RWPE2 (cell line): Measurements from ENCODE around the gene CROCC.
"Not testable (repeated sequence)": the region's sequence is repeated elsewhere in the genome, so short reads cannot be mapped to it uniquely, and the experiment has no call there.

Experiments used
- ATAC-seq: fragments of 200-7000 bp; cut with Tn5 transposase; 3 replicates; pipeline ENCODE4 v1.9.1; 2021; ENCODE audit warnings: low read depth
- DNase-seq: peaks from one replicate; pipeline ENCODE4 v3.0.0-alpha.2; 2020; ENCODE audit warnings: low spot score
- H3K27ac ChIP-seq: fragments of 450-650 bp; 2 replicates; pipeline ENCODE4 v1.5.1; 2017; ENCODE audit warnings: mild to moderate bottlenecking; ENCODE audit not compliant: poor library complexity, severe bottlenecking
- H3K27me3 ChIP-seq: fragments of 250-450 bp; sonication (Bioruptor Pico); 2 replicates; pipeline ENCODE4 v1.5.1; 2021; ENCODE audit warnings: mild to moderate bottlenecking, moderate library complexity; ENCODE audit not compliant: insufficient read depth, poor library complexity, severe bottlenecking
- H3K36me3 ChIP-seq: fragments of 250-450 bp; sonication (Bioruptor Pico); 2 replicates; pipeline ENCODE4 v1.5.1; 2020; ENCODE audit warnings: low read depth, mild to moderate bottlenecking, moderate library complexity
- H3K4me1 ChIP-seq: fragments of 250-450 bp; sonication (Bioruptor Pico); 2 replicates; pipeline ENCODE4 v1.5.1; 2021; ENCODE audit warnings: mild to moderate bottlenecking, moderate library complexity; ENCODE audit not compliant: insufficient read depth, poor library complexity, severe bottlenecking
- H3K4me3 ChIP-seq: fragments of 250-450 bp; sonication (Bioruptor Pico); 2 replicates; pipeline ENCODE4 v1.5.1; 2021; ENCODE audit warnings: mild to moderate bottlenecking, moderate library complexity; ENCODE audit not compliant: severe bottlenecking
- H3K9me3 ChIP-seq: fragments of 250-450 bp; sonication (Bioruptor Pico); 2 replicates; pipeline ENCODE4 v1.5.1; 2021; ENCODE audit warnings: mild to moderate bottlenecking, moderate library complexity; ENCODE audit not compliant: severe bottlenecking
- TF ChIP-seq, protein P1 (sequence below): fragments of 450-650 bp; IDR thresholded peaks from one replicate; pipeline ENCODE4 v1.5.1; 2017; ENCODE audit warnings: mild to moderate bottlenecking, moderate library complexity; ENCODE audit not compliant: poor library complexity, severe bottlenecking

The CROCC gene

DNA sequence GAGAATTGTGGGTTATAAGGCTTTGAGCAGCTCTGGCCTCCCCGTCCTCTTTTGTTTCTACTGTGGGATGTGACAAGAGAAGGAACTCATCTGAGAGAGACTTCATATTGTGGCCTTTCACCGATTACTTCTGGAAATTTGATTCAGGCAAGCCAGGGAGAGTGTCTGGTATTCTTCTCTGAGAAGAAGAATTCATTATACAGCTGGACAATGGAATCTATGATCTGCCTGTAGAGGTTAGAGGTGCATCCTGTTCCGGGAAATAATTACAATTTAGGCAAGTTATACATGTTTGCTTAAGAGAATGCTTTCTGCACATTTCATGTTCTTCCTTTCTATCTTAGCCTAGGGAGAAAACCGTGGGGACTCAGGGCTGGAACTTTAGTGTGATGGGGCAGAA is 38.7 kb upstream of the CROCC start:
- TF ChIP-seq, protein P1, sequence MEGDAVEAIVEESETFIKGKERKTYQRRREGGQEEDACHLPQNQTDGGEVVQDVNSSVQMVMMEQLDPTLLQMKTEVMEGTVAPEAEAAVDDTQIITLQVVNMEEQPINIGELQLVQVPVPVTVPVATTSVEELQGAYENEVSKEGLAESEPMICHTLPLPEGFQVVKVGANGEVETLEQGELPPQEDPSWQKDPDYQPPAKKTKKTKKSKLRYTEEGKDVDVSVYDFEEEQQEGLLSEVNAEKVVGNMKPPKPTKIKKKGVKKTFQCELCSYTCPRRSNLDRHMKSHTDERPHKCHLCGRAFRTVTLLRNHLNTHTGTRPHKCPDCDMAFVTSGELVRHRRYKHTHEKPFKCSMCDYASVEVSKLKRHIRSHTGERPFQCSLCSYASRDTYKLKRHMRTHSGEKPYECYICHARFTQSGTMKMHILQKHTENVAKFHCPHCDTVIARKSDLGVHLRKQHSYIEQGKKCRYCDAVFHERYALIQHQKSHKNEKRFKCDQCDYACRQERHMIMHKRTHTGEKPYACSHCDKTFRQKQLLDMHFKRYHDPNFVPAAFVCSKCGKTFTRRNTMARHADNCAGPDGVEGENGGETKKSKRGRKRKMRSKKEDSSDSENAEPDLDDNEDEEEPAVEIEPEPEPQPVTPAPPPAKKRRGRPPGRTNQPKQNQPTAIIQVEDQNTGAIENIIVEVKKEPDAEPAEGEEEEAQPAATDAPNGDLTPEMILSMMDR = no peak
- Histone ChIP-seq H3K36me3 (no peaks in the 10 kb centered on the region), H3K4me1 (no peaks in the 10 kb centered on the region), H3K27ac (no peak overlapping the region), H3K27me3 (no peaks in the 10 kb centered on the region), H3K9me3 (no peaks in the 10 kb centered on the region), H3K4me3 (no peak overlapping the region)
- no peak for DNase-seq
- no peak for ATAC-seq

- ATAC-seq, H3K36me3 ChIP-seq, H3K4me1 ChIP-seq, H3K4me3 ChIP-seq, DNase-seq, H3K27me3 ChIP-seq, H3K9me3 ChIP-seq, H3K27ac ChIP-seq: not testable (repeated sequence)
Measured at GRCh38 chr1:16884487-16884886, 37.2 kb upstream of the CROCC start.

DNA sequence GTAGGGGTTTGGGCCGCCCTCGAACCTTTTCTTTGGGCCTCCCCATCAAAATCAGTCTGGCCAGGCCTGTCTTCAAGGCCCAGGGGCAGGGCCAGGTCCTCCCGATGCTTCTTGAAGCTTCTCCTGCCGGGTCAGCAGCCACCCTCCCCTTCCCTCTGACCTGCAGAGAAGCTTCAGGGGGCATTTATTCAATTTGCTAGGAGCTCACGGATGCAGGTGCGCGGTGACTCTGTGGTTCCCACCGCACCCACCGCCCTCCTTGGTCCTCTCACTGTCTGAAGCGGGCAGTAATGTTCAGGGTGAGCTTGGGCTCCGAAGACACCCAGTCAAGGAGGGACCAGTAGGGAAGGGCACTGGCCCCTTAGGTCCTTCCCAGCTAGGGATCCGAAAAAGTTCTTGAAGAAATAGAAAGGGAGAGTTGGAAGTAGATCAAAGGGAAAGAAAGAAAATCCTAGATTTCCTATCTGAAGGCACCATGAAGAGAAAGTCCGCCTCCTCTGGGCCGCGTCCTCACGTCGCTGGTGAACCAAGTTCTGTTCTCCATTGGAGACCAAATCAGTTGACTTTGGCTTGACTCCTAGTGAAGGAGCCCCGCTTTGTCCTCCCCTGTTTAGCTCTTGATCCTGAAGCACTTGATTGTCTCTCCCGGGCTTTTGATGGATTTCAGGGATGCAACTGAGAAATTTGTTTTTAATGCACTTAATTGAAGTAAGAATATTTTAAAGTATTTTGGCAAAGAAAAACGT is 34.7 kb upstream of the CROCC start:
- H3K9me3 ChIP-seq = no peaks in the 10 kb centered on the region
- no peak for ATAC-seq

GRCh38 chr1:16888860-16889816 is 32.6 kb upstream of the CROCC start:
- H3K4me3 ChIP-seq = peak overlapping the region; percentile 33
- peak; percentile 95 for DNase-seq
- H3K27ac ChIP-seq = peak overlapping the region; percentile 62

More for the DNA sequence above, 34.7 kb upstream of the CROCC start:
- DNase-seq = no peak
- no peak overlapping the region for H3K4me3 ChIP-seq
- no peak overlapping the region for H3K27ac ChIP-seq
- TF ChIP-seq, protein P1 = no peak
- H3K27me3 ChIP-seq = no peaks in the 10 kb centered on the region
- no peaks in the 10 kb centered on the region for H3K4me1 ChIP-seq
- no peaks in the 10 kb centered on the region for H3K36me3 ChIP-seq

DNA sequence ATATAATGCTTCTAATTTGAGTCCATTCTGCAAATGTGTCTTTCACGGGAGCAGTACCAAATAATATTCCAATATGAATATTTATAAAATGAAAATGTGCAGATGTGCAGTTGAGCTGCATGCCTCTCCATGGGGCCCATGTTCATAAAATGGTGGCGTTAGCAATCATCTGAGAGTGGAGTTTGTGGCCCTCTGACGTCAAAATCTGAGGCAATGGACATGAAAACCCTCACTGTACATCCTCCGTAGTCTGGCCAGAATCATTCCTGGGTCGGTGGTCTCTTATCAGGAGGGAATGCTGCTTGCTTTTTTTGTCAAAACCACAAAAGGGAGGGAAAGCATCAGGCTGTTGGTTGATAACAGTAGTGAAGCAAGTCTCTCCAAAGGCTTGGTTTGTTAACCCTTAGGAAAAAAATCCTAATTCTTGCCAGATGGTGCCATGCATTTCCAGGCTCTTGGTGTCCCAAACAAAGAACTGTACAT is 31.2 kb upstream of the CROCC start:
- H3K9me3 ChIP-seq, H3K4me1 ChIP-seq, H3K4me3 ChIP-seq, H3K36me3 ChIP-seq, H3K27ac ChIP-seq, ATAC-seq, H3K27me3 ChIP-seq, DNase-seq: not testable (repeated sequence)

More at GRCh38 chr1:16888860-16889816, 32.6 kb upstream of the CROCC start:
- TF ChIP-seq, protein P1 = peak; percentile 39
- Histone ChIP-seq H3K27me3 (no peaks in the 10 kb centered on the region), H3K4me1 (no peaks in the 10 kb centered on the region), H3K36me3 (no peaks in the 10 kb centered on the region), H3K9me3 (no peaks in the 10 kb centered on the region)
- ATAC-seq = peak; percentile 95

DNA sequence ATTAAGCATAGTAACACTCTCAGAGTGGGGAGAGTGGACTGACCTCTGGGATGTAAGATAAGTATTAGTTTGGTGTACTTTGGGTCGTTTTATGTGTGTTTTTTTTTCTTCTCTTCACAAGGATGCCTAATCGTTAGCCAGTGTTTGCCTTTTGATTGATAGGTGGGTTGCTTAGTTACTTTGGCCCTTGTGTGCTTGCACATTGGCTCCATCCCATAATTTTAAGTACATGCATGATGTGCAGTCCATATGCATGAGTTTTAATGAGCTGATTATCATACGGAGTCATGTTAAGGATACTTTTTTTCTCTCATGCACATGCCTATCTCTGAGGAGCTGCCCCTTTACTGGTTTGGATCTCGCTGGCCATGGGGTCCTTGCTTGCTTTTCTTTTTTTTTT is 30.7 kb upstream of the CROCC start:
- not testable (repeated sequence) for ATAC-seq, H3K4me3 ChIP-seq, H3K27me3 ChIP-seq, H3K4me1 ChIP-seq, H3K36me3 ChIP-seq, DNase-seq, H3K27ac ChIP-seq, H3K9me3 ChIP-seq

- not testable (repeated sequence) for H3K36me3 ChIP-seq, H3K27ac ChIP-seq, H3K4me3 ChIP-seq, DNase-seq, ATAC-seq, H3K27me3 ChIP-seq, H3K9me3 ChIP-seq
- H3K4me1 ChIP-seq = peaks cover 13% of the 10 kb centered on the region
Measured at GRCh38 chr1:16892978-16893525, 28.7 kb upstream of the CROCC start.

DNA sequence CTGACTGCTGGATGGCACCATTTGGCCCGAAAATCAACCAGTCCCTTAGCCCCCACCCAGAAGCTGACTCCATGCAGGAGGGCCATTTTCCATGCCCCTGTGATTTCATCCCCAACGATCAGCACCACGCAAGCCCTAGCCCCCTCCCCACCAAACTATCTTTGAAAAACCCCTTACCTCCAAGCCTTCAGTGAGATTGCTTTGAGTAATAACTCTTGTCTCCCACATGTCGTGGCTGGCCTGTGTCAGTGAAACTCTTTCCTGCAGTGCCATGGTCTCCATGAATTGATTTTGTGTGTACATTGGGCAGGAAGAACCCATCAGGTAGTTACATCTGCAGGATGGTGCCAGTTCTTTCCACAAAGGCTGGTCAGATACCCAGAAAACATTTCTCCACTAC is 27.9 kb upstream of the CROCC start:
- not testable (repeated sequence) for H3K27me3 ChIP-seq, H3K36me3 ChIP-seq, ATAC-seq, H3K27ac ChIP-seq, H3K4me3 ChIP-seq, DNase-seq, H3K9me3 ChIP-seq
- H3K4me1 ChIP-seq = peaks cover 13% of the 10 kb centered on the region
